Calu3 (cell line): ENCODE data around the gene FASTKD1. TPM values are rescaled to one million over a fixed set of nuclear protein-coding genes. Genes with fewer than 3 reads are reported as not detected.
A peak's percentile ranks its signal among the peaks of the same experiment; 100 is the strongest.
"Not testable (repeated sequence)": the region's sequence is repeated elsewhere in the genome, so short reads cannot be mapped to it uniquely, and the experiment has no call there.

Experiments
- BruUV-seq: library from RNA; stranded (reverse); fragments of 400-500 nt; replicated peaks from 2 replicates; lab custom pipeline; 2021; lab: Mats Ljungman, UMichigan
- CTCF ChIA-PET: fragments of 300-600 bp; sonication (Branson Sonifier 250); formaldehyde crosslinking; loops from one replicate; lab custom pipeline; 2022; ENCODE audit warnings: antibody characterized with exemption; lab: Charles Lee
- DNase-seq: peaks from one replicate; pipeline ENCODE4 v3.0.0; 2022
- H3K27ac Mint-ChIP-seq: one replicate; pipeline ENCODE4 v1.8.0; 2022; ENCODE audit warnings: mixed read lengths; ENCODE audit not compliant: unreplicated experiment
- H3K27me3 Mint-ChIP-seq: one replicate; pipeline ENCODE4 v1.8.0; 2022; ENCODE audit warnings: mixed read lengths; ENCODE audit not compliant: unreplicated experiment
- H3K36me3 Mint-ChIP-seq: one replicate; pipeline ENCODE4 v1.8.0; 2022; ENCODE audit warnings: mild to moderate bottlenecking, moderate library complexity, mixed read lengths; ENCODE audit not compliant: insufficient read depth, unreplicated experiment
- H3K4me1 Mint-ChIP-seq: one replicate; pipeline ENCODE4 v1.8.0; 2022; ENCODE audit warnings: mild to moderate bottlenecking, low read depth, mixed read lengths; ENCODE audit not compliant: unreplicated experiment
- H3K4me3 Mint-ChIP-seq: one replicate; pipeline ENCODE4 v1.8.0; 2022; ENCODE audit warnings: mild to moderate bottlenecking, low read depth, moderate library complexity, mixed read lengths; ENCODE audit not compliant: unreplicated experiment
- H3K9me3 Mint-ChIP-seq: one replicate; pipeline ENCODE4 v1.8.0; 2022; ENCODE audit warnings: low read depth, mixed read lengths; ENCODE audit not compliant: unreplicated experiment
- intact Hi-C: fragments of 100-400 bp; cut with micrococcal nuclease; formaldehyde crosslinking; loops from one replicate; pipeline ENCODE4 v1.10.0; 2022; ENCODE audit not compliant: unreplicated experiment
- total RNA-seq: library from RNA; stranded (reverse); gene quantifications from 2 replicates; pipeline ENCODE4 v1.2.3, GENCODE V29; 2022
- TF ChIP-seq, protein P1 (sequence below): fragments of 200-600 bp; IDR thresholded peaks from one replicate; pipeline ENCODE4 v1.8.0; 2022; ENCODE audit warnings: antibody characterized with exemption; ENCODE audit not compliant: unreplicated experiment

Gene FASTKD1
- total RNA-seq, 1 experiment from 2014 or later: 27.0 TPM

DNA sequence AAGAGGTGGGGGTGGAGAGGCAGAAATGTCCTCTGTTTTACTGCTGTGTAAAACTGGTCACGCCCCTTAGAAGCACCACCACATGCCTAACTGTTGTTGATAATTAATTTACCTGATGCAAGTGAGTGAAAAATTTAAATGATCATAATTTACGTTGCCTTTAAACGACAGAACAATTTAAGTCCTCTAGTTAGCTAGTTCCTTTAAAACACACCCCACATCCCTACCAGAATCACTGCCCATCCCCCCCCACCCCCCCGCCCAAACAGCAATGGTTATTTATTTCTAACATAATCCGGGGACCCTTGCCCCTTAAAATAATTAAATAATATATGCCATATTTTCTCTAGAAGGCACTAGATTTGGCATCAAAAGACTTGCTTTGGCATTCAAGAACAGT is 9.9 kb upstream of the FASTKD1 start:
- TF ChIP-seq, protein P1, sequence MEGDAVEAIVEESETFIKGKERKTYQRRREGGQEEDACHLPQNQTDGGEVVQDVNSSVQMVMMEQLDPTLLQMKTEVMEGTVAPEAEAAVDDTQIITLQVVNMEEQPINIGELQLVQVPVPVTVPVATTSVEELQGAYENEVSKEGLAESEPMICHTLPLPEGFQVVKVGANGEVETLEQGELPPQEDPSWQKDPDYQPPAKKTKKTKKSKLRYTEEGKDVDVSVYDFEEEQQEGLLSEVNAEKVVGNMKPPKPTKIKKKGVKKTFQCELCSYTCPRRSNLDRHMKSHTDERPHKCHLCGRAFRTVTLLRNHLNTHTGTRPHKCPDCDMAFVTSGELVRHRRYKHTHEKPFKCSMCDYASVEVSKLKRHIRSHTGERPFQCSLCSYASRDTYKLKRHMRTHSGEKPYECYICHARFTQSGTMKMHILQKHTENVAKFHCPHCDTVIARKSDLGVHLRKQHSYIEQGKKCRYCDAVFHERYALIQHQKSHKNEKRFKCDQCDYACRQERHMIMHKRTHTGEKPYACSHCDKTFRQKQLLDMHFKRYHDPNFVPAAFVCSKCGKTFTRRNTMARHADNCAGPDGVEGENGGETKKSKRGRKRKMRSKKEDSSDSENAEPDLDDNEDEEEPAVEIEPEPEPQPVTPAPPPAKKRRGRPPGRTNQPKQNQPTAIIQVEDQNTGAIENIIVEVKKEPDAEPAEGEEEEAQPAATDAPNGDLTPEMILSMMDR: no peak
- no TSS peak for BruUV-seq
- no peak for DNase-seq
- Mint-ChIP-seq H3K9me3 (peaks cover 2% of the 10 kb centered on the region), H3K4me1 (no peaks in the 10 kb centered on the region), H3K27me3 (no peaks in the 10 kb centered on the region), H3K4me3 (peak overlapping the region; percentile 94), H3K27ac (peak overlapping the region; percentile 96), H3K36me3 (peaks cover 28% of the 10 kb centered on the region)
- CTCF ChIA-PET: no interaction called here
- intact Hi-C loops: no loop called here

DNA sequence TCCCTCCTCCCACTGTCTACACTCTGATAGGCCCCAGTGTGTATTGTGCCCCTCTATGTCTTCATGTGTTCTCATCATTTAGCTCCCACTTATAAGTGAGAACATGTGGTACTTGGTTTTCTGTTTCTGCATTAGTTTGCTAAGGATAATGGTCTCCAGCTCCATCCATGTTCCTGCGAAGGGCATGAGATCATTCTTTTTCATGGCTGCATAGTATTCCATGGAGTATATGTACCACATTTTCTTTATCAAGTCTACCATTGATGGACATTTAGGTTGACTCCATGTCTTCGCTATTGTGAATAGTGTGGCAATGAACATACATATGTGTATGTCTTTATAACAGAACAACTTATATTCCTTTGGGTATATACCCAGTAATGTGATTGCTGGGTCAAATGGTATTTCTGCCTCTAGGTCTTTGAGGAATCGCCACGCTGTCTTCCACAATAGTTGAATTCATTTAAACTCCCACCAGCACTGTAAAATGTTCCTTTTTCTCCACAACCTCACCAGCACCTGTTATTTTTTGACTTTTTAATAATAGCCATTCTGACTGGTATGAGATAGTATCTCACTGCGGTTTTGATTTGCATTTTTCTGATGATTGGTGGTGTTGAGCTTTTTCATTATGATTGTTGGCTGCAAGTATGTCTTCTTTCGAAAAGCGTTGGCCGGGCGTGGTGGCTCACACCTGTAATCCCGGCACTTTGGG is 9.0 kb upstream of the FASTKD1 start:
- BruUV-seq, H3K9me3 Mint-ChIP-seq, intact Hi-C loops, H3K4me3 Mint-ChIP-seq, H3K27ac Mint-ChIP-seq, DNase-seq, H3K27me3 Mint-ChIP-seq, H3K4me1 Mint-ChIP-seq: not testable (repeated sequence)
- peaks cover 28% of the 10 kb centered on the region for H3K36me3 Mint-ChIP-seq
- CTCF ChIA-PET: interaction anchor here (0.6 kb wide), 1 partner anchor 9 kb away, joined by 3 read pairs; no protein-coding TSS in a partner anchor

DNA sequence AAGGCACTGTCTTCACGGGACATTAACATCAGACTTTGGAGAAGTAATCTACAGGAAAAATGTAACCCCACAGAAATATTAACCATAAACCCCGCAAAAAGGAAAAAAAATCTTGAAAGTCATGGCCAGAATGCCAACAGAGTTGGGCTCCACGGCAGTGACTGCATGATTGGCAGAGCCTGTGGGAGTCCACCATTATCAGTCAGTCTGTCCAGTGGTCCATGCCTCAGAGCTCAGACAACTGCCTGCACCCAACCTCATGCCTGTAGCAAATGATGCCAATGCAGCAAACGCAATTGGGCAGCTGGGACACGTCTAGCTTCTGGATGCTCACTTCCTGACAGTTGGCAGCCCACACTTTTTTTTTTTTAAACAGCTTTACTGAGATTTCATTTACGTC is 5.4 kb upstream of the FASTKD1 start:
- intact Hi-C loops: no loop called here
- CTCF ChIA-PET: interaction anchor here (0.7 kb wide), 1 partner anchor 100 kb away, joined by 4 read pairs; no protein-coding TSS in a partner anchor

DNA sequence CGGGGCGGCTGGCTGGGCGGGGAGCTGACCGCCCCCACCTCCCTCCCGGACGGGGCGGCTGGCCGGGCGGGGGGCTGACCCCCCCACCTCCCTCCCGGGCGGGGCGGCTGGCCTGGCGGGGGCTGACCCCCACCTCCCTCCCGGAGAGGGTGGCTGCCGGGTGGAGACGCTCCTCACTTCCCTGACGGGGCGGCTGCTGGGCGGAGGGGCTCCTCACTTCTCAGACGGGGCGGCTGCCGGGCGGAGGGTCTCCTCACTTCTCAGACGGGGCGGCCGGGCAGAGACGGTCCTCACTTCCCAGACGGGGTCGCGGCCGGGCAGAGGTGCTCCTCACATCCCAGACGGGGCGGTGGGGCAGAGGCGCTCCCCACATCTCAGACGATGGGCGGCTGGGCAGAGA is 1.6 kb upstream of the FASTKD1 start:
- intact Hi-C loops: not testable (repeated sequence)

More for the DNA sequence above, 5.4 kb upstream of the FASTKD1 start:
- BruUV-seq: no TSS peak
- no peak overlapping the region for H3K4me3 Mint-ChIP-seq
- peaks cover 6% of the 10 kb centered on the region for H3K36me3 Mint-ChIP-seq
- no peaks in the 10 kb centered on the region for H3K27me3 Mint-ChIP-seq
- H3K27ac Mint-ChIP-seq: no peak overlapping the region
- peaks cover 2% of the 10 kb centered on the region for H3K9me3 Mint-ChIP-seq
- TF ChIP-seq, protein P1: no peak
- no peak for DNase-seq
- no peaks in the 10 kb centered on the region for H3K4me1 Mint-ChIP-seq

DNA sequence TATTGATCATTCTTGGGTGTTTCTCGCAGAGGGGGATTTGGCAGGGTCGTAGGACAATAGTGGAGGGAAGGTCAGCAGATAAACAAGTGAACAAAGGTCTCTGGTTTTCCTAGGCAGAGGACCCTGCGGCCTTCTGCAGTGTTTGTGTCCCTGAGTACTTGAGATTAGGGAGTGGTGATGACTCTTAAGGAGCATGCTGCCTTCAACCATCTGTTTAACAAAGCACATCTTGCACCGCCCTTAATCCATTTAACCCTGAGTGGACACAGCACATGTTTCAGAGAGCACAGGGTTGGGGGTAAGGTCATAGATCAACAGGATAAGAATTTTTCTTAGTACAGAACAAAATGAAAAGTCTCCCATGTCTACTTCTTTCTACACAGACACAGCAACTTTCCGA is 874 bp upstream of the FASTKD1 start:
- H3K4me1 Mint-ChIP-seq, intact Hi-C loops, H3K27me3 Mint-ChIP-seq, H3K27ac Mint-ChIP-seq, H3K9me3 Mint-ChIP-seq, H3K4me3 Mint-ChIP-seq, CTCF ChIA-PET, BruUV-seq, DNase-seq: not testable (repeated sequence)
- peaks cover 17% of the 10 kb centered on the region for H3K36me3 Mint-ChIP-seq

More for the DNA sequence above, 1.6 kb upstream of the FASTKD1 start:
- H3K27ac Mint-ChIP-seq, BruUV-seq, H3K27me3 Mint-ChIP-seq, CTCF ChIA-PET, DNase-seq, H3K4me3 Mint-ChIP-seq, H3K4me1 Mint-ChIP-seq, H3K9me3 Mint-ChIP-seq: not testable (repeated sequence)
- H3K36me3 Mint-ChIP-seq: peaks cover 17% of the 10 kb centered on the region

DNA sequence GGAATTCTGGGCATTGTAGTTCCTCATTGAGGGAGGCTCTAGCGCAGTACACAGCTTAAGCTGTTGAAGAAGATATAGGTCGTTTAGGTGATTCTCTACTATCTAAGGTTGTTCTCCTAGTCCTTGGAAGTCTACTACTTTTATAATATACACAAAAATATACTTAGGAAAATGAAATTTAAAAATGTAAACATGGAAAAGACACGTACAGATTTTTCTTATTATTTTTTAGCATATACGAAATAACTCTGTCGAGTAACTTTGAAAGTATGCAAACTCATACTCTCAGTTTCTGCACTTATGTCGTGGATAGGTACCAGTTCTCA is 272 bp upstream of the FASTKD1 start:
- Mint-ChIP-seq H3K27ac (peak overlapping the region; percentile 94), H3K4me1 (no peaks in the 10 kb centered on the region), H3K9me3 (no peaks in the 10 kb centered on the region), H3K36me3 (peaks cover 17% of the 10 kb centered on the region), H3K27me3 (no peaks in the 10 kb centered on the region), H3K4me3 (peak overlapping the region; percentile 97)
- TF ChIP-seq, protein P1: no peak
- CTCF ChIA-PET: interaction anchor here (1.1 kb wide), 1 partner anchor 11 kb away, joined by 4 read pairs; no protein-coding TSS in a partner anchor
- no peak for DNase-seq
- intact Hi-C loops: no loop called here
- BruUV-seq: no TSS peak
